ENCODE results near the gene CLEC16A.
"Not testable (repeated sequence)": the region's sequence is repeated elsewhere in the genome, so short reads cannot be mapped to it uniquely, and the experiment has no call there.

Gene CLEC16A

DNA sequence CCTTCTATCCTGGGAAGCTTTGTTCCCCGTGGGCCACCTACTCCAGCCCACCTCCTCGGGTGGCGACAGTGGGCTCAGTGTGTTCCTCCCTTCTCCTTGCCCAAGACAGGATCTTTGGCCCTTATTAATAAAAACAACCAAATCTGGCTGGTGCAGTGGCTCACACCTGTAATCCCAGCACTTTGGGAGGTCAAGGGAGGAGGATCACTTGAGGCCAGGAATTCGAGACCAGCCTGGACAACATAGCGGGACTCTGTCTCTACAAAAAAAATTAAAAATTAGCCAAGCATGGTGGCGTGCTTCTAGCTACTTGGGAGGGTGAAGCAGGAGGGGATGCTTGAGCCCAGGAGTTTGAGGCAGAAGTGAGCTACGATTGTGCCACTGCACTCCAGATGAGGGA is 269.4 kb downstream of the CLEC16A start:
- H3K4me3 ChIP-seq (ENCODE audit: low read depth, low read length), result no peak overlapping the region
- TF ChIP-seq, protein P1, sequence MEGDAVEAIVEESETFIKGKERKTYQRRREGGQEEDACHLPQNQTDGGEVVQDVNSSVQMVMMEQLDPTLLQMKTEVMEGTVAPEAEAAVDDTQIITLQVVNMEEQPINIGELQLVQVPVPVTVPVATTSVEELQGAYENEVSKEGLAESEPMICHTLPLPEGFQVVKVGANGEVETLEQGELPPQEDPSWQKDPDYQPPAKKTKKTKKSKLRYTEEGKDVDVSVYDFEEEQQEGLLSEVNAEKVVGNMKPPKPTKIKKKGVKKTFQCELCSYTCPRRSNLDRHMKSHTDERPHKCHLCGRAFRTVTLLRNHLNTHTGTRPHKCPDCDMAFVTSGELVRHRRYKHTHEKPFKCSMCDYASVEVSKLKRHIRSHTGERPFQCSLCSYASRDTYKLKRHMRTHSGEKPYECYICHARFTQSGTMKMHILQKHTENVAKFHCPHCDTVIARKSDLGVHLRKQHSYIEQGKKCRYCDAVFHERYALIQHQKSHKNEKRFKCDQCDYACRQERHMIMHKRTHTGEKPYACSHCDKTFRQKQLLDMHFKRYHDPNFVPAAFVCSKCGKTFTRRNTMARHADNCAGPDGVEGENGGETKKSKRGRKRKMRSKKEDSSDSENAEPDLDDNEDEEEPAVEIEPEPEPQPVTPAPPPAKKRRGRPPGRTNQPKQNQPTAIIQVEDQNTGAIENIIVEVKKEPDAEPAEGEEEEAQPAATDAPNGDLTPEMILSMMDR (IDR thresholded peaks at IDR 0.05; ENCODE audit: low read depth, low read length), result no peak

DNA sequence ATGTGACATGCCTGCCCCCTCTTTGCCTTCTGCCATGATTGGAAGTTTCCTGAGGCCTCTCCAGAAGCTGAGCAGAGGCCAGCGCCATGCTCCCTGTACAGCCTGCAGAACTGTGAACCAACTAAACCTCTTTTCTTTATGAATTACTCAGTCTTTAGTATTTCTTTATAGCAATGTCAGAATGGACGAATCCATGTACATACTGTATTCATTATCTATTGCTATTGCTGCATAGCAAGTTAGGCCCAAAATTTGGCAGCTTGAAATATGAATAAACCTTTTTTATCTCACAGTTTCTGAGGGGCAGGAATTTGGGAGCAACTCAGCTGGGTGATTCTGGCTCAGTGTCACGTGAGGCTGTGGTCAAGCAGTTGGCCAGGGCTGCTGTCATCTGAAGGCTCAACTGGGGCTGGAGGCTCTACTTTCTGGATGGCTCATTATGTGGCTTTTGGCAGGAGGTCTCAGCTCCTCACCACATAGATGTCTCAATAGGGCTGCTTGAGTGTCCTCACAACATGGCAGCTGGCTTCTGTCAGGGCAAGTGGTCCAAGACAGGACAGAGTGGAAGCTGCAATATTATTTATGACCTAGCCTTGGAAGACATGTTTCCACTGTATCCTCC is 271.7 kb downstream of the CLEC16A start:
- no peak overlapping the region for H3K4me3 ChIP-seq (ENCODE audit: low read depth, low read length)
- TF ChIP-seq, protein P1 (IDR thresholded peaks at IDR 0.05; ENCODE audit: low read depth, low read length), result no peak

DNA sequence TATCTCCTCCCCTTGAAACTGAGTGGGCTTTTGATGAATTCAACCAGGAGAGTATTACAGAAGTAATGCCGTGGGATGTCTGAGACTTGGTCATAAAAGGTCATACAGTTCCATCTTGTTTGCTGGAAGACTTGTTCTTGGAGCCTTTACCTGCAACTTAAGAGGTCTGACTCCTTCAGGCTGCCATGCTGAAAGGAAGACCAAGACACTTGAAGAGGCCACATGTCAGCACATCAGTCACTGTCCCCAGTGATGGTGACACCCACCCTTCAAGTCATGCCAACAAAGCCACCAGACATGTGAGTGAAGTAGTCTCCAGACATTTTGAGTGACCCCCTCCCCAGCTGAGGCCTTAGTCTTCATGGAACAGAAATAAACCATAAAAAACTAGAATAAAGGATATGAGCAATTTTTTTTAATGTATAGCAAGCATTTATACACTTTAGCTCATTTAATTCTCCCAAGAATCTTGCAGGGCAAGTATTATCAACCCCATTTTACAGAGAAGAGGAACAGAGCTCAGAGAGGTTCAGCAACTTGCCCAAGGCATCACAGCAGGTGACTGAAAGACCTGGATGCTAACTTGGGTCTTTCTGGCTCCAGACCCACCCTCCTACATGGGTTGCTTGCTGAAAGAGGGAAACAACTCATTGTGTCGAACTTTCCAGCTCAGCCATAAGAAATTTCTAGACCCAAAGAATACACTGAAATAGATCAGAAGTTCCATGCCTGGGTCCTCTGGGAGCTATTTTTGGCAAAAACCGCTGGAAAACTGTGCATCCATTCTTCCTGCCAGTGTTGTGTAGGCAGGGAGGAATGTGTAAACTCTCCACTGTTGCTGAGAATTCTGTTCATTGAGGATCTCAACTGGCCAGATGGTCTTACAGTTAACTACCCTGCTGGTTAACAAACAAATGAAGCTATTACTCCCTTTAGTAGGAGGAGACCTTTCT is 273.6 kb downstream of the CLEC16A start:
- TF ChIP-seq, protein P1 (IDR thresholded peaks at IDR 0.05; ENCODE audit: low read depth, low read length), result no peak

DNA sequence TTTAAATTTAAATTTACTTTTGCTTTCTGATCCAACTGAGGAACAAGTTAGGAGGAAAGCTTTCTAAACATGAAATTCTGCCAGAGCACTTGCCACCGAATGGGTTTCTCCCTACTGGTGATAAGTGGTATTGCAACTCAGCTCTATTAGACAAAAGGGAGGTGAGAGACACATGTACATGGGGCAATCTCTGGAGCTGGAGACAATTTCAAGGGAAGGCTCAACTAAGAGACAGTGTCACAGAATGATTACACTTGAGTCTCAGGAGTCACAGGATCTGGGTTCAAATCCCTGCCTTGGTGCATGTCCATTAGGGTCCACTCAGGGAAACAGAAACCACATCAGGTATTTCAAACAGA is 274.2 kb downstream of the CLEC16A start:
- no peak overlapping the region for H3K4me3 ChIP-seq (ENCODE audit: low read depth, low read length)

More for the DNA sequence above, 273.6 kb downstream of the CLEC16A start:
- no peak overlapping the region for H3K4me3 ChIP-seq (ENCODE audit: low read depth, low read length)

DNA sequence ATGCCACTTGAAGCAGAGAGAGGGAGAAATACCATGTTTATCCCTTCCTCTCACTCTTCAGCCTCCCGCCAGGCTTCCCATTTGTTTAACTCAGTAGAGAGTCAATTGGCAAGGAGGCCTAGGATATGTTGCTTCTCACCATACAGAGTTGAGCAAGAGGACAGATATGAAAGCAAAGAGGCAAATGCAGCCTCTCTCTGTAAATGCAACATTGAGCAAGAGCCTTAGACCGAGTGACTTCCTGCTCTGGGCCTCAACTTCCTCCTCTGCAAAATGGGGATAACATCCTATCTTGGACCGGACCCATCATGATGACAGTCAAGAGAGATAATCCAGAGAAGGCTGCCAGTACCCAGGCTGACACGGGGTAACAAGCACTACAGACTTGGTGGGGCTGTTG is 274.8 kb downstream of the CLEC16A start:
- TF ChIP-seq, protein P1 (IDR thresholded peaks at IDR 0.05; ENCODE audit: low read depth, low read length), result no peak
- H3K4me3 ChIP-seq (ENCODE audit: low read depth, low read length), result no peak overlapping the region

More for the DNA sequence above, 274.2 kb downstream of the CLEC16A start:
- TF ChIP-seq, protein P1 (IDR thresholded peaks at IDR 0.05; ENCODE audit: low read depth, low read length), result peak; percentile 65

DNA sequence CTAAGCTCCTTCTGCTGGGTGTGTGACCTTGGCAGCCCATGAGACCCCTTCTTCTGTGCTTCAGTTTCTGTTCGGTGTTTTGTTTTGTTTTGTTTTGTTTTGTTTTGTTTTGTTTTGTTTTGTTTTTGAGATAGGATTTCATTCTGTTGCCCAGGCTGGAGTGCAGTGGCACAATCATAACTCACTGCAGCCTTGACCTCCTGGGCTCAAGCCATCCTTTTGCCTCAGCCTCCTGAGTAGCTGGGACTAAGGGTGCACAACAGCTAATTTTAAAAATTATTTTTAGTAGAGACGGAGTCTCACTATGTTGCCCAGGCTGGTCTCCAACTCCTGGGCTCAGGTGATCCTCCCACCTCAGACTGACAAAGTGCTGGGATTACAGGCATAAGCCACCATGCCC is 276.1 kb downstream of the CLEC16A start:
- H3K4me3 ChIP-seq (ENCODE audit: low read depth, low read length), result not testable (repeated sequence)

DNA sequence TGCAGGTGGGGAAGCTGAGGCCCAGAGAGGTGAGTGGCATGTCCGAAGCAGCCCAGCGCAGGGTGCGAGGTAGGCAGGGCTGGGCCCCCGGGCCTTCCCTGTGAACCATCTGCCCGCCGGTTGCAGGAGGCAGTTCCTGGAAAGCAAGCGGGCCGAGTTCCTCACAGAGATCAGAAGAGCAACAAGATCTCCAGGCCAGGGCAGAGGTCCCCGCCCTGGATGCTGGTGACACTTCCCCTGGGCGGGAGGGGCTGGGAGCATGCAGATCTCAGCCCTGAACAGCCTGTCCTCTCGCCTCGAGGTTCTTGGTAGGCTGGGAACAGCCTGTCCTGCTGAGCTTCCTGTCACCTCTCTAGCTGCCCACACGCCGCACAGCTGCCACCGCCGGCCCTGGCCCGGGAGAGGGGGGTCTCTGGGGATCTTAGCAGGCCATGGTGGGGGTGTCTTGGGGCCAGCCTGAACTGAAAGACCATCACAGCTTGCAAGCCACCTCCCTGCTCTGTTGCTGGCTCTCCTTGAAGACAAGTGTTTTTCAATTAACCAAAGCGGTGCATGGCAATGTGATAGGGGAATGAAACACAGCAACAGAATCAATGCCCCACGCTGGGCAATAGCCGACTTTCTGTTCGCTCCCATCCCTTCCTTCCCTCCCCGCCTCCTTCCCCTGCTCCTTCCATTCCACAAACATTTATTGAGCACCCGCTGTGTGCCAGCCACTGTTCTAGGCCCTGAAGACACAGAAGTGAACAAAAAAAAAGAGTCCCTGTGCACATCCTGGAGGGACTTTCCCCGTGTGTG is 279.9 kb downstream of the CLEC16A start:
- TF ChIP-seq, protein P1 (IDR thresholded peaks at IDR 0.05; ENCODE audit: low read depth, low read length), result no peak
- no peak overlapping the region for H3K4me3 ChIP-seq (ENCODE audit: low read depth, low read length)

All from WI38 (cell line).